Endothelial cell of umbilical vein (primary cell): ENCODE data around the gene LDLRAD3. TPM values are rescaled to one million over a fixed set of nuclear protein-coding genes. Genes with fewer than 3 reads are reported as not detected.

ENCODE experiments used
- BruUV-seq: library from RNA; stranded (reverse); fragments of 400-500 nt; replicated peaks from 2 replicates; lab custom pipeline; 2021; lab: Mats Ljungman, UMichigan
- CTCF ChIA-PET: fragments of 300-600, 350-600 bp; sonication (Branson Sonifier 250); formaldehyde crosslinking; loops from one replicate; lab custom pipeline; 2021; ENCODE audit warnings: antibody characterized with exemption, inconsistent platforms; lab: Charles Lee
- POLR2A ChIA-PET: fragments of 300-600, 350-600 bp; sonication (Branson Sonifier 250); formaldehyde crosslinking; loops from one replicate; lab custom pipeline; 2021; ENCODE audit warnings: antibody characterized with exemption, inconsistent platforms; lab: Charles Lee
- DNase-seq: peaks from one replicate; pipeline ENCODE4 v3.0.0-alpha.2; 2011; ENCODE audit warnings: low read depth, low spot score
- FAIRE-seq: peaks from 2 replicates; lab custom pipeline; 2011; peaks lifted over from hg19 to GRCh38; lab: Jason Lieb, UNC
- H2AFZ ChIP-seq: 2 replicates; pipeline ENCODE4 v1.6.0; 2012; ENCODE audit warnings: low read depth, low read length, control low read depth, inconsistent platforms
- H3K27ac ChIP-seq: 2 replicates; pipeline ENCODE4 v1.5.1; 2011; ENCODE audit warnings: low read depth, mild to moderate bottlenecking, control low read depth, low read length, moderate library complexity; ENCODE audit not compliant: insufficient read depth
- H3K27me3 ChIP-seq, 2 experiments: 2 replicates each; pipeline versions ENCODE4 v1.6.0 to v1.6.1; 2011; ENCODE audit warnings: low read length in 2 of 2, mixed read lengths in 1 of 2; ENCODE audit not compliant: control insufficient read depth in 2 of 2, insufficient read depth in 2 of 2
- H3K36me3 ChIP-seq, 2 experiments: 2 replicates in 1 of 2; 3 replicates in 1 of 2; pipeline ENCODE4 v1.5.1; 2011; ENCODE audit warnings: low read length in 2 of 2, mild to moderate bottlenecking in 1 of 2, moderate library complexity in 1 of 2; ENCODE audit not compliant: control insufficient read depth in 2 of 2, insufficient read depth in 2 of 2; ENCODE audit errors: extremely low read depth in 1 of 2
- H3K4me1 ChIP-seq: 3 replicates; pipeline ENCODE4 v1.5.1; 2011; ENCODE audit warnings: mild to moderate bottlenecking, low read length; ENCODE audit not compliant: control insufficient read depth, insufficient read depth; ENCODE audit errors: extremely low read depth
- H3K4me2 ChIP-seq: 2 replicates; pipeline ENCODE4 v1.6.1; 2011; ENCODE audit warnings: low read length, control low read depth, mixed read lengths; ENCODE audit not compliant: insufficient read depth
- H3K4me3 ChIP-seq, 3 experiments: fragments of 200-600 bp in 1 of 3; sonication (generic), shearing (Covaris generic) in 1 of 3; replicated peaks in 1 of 3; 2 replicates each; pipeline ENCODE4 v1.5.1; 2011 to 2016; ENCODE audit warnings: control low read depth in 3 of 3, low read length in 3 of 3, mild to moderate bottlenecking in 2 of 3, inconsistent platforms in 1 of 3, low read depth in 1 of 3, moderate library complexity in 1 of 3; ENCODE audit not compliant: insufficient read depth in 1 of 3
- H3K79me2 ChIP-seq: 2 replicates; pipeline ENCODE4 v1.6.0; 2012; ENCODE audit warnings: low read length, inconsistent platforms; ENCODE audit not compliant: control insufficient read depth, insufficient read depth
- H3K9ac ChIP-seq: replicated peaks from 2 replicates; pipeline ENCODE3; 2011; ENCODE audit warnings: low read length, control low read depth; ENCODE audit not compliant: insufficient read depth; ENCODE audit errors: extremely low read depth
- H3K9me1 ChIP-seq: replicated peaks from 3 replicates; pipeline ENCODE4 v1.6.0; 2011; ENCODE audit warnings: mild to moderate bottlenecking, low read length; ENCODE audit not compliant: control insufficient read depth, insufficient read depth; ENCODE audit errors: extremely low read depth
- H3K9me3 ChIP-seq: replicated peaks from 2 replicates; pipeline ENCODE4 v1.5.1; 2012; ENCODE audit warnings: low read length, inconsistent platforms; ENCODE audit not compliant: control insufficient read depth, insufficient read depth
- H4K20me1 ChIP-seq: replicated peaks from 2 replicates; pipeline ENCODE3; 2011; ENCODE audit warnings: mild to moderate bottlenecking, low read length; ENCODE audit not compliant: control insufficient read depth, insufficient read depth; ENCODE audit errors: extremely low read depth
- CTCF ChIP-seq, 2 donors: IDR thresholded peaks; 1 replicate in 1 of 2; 2 replicates in 1 of 2; pipeline ENCODE4 v1.5.1; 2011; ENCODE audit warnings: low read length in 2 of 2, mild to moderate bottlenecking in 2 of 2, moderate library complexity in 2 of 2, control low read depth in 1 of 2, inconsistent platforms in 1 of 2, low read depth in 1 of 2; ENCODE audit not compliant: insufficient read depth in 1 of 2; ENCODE audit errors: extremely low read depth in 1 of 2
- EZH2 ChIP-seq: IDR thresholded peaks from 2 replicates; pipeline ENCODE4 v1.6.1; 2012; ENCODE audit warnings: borderline replicate concordance, low read depth, mild to moderate bottlenecking, moderate library complexity, low read length, inconsistent platforms; ENCODE audit not compliant: severe bottlenecking
- FOS ChIP-seq: IDR thresholded peaks from 2 replicates; pipeline ENCODE4 v1.6.1; 2011; ENCODE audit warnings: mild to moderate bottlenecking, low read length, moderate library complexity, borderline replicate concordance; ENCODE audit not compliant: insufficient read depth
- GATA2 ChIP-seq: IDR thresholded peaks from 2 replicates; pipeline ENCODE4 v1.7.0; 2011; ENCODE audit warnings: low read depth, mild to moderate bottlenecking, moderate library complexity, mixed read lengths, low read length; ENCODE audit not compliant: insufficient read length, insufficient read depth
- JUN ChIP-seq: IDR thresholded peaks from 2 replicates; pipeline ENCODE4 v1.6.1; 2011; ENCODE audit warnings: borderline replicate concordance, low read depth; ENCODE audit not compliant: insufficient read length, insufficient read depth
- MAX ChIP-seq: IDR thresholded peaks from 2 replicates; pipeline ENCODE4 v1.6.1; 2011; ENCODE audit not compliant: insufficient read depth, insufficient read length
- MYC ChIP-seq: IDR thresholded peaks from one replicate; pipeline ENCODE4 v1.6.1; 2011; ENCODE audit warnings: mild to moderate bottlenecking, low read depth, low read length
- POLR2A ChIP-seq: IDR thresholded peaks from 2 replicates; pipeline ENCODE4 v1.6.1; 2012; ENCODE audit warnings: low read depth, mild to moderate bottlenecking, control low read depth, low read length
- POLR2AphosphoS5 ChIP-seq: IDR thresholded peaks from 2 replicates; pipeline ENCODE4 v1.6.1; 2012; ENCODE audit warnings: low read depth, mild to moderate bottlenecking, control low read depth, low read length, moderate library complexity; ENCODE audit not compliant: insufficient read depth
- dilution Hi-C: fragments of 300-500 bp; cut with MboI; formaldehyde crosslinking; loops from one replicate; pipeline ENCODE4 v1.15.0; 2019; ENCODE audit warnings: low sequenced_read_pairs; ENCODE audit not compliant: extremely low pct_ligation_motif_present
- intact Hi-C: fragments of 100-400 bp; cut with micrococcal nuclease; formaldehyde crosslinking; loops from one replicate; pipeline ENCODE4 v1.10.0; 2022
- polyA plus RNA-seq, 4 experiments: library from polyadenylated mRNA; depleted of rRNA in 3 of 4; stranded (reverse) in 3 of 4; unstranded in 1 of 4; fragments of >200 nt; gene quantifications; 2 replicates each; pipeline versions ENCODE4 v1.2.1 to v1.2.3, GENCODE V29; 2011 to 2012; ENCODE audit warnings: missing spikeins in 1 of 4
- total RNA-seq: library from RNA; stranded (reverse); gene quantifications from 2 replicates; pipeline ENCODE4 v1.2.3, GENCODE V29; 2021

Gene LDLRAD3
- total and polyA plus RNA-seq, 2 donors (not counting 3 experiments of a cell fraction or from before 2014, with no cell fraction given) = 17.9 to 25.1 TPM

- dilution Hi-C loops = no loop called here
- POLR2A ChIA-PET = no interaction called here
- Histone ChIP-seq H3K36me3 (no peaks in the 10 kb centered on the region), H3K27me3 (no peaks in the 10 kb centered on the region), H3K27ac (no peak overlapping the region), H3K9ac (no peak overlapping the region), H3K4me2 (no peak overlapping the region), H3K4me1 (no peaks in the 10 kb centered on the region), H3K4me3 (no peak overlapping the region), H3K9me1 (no peaks in the 10 kb centered on the region), H3K9me3 (no peaks in the 10 kb centered on the region), H2AFZ (no peak overlapping the region), H3K79me2 (no peaks in the 10 kb centered on the region), H4K20me1 (no peaks in the 10 kb centered on the region)
- intact Hi-C loops = no loop called here
- CTCF ChIA-PET = interaction anchor here (0.8 to 1.2 kb wide), 4 partner anchors 9 to 419 kb away, joined by 3 to 4 read pairs (median 3); no protein-coding TSS in a partner anchor
- no peak for FAIRE-seq
- no peak for DNase-seq
- no peak for TF ChIP-seq MAX
- TF ChIP-seq POLR2A = no peak
- TF ChIP-seq FOS = no peak
- no peak for TF ChIP-seq JUN
- TF ChIP-seq MYC = no peak
- no peak for TF ChIP-seq POLR2AphosphoS5
- TF ChIP-seq GATA2 = no peak
- TF ChIP-seq EZH2 = no peak
- no peak for TF ChIP-seq CTCF (IDR thresholded peaks at IDR 0.05; ENCODE audit: extremely low read depth in 1 of 2, insufficient read depth in 1 of 2, low read depth in 1 of 2, low read length in 2 of 2)
- BruUV-seq = no TSS peak
Observed at GRCh38 chr11:36241497-36241896, 297.6 kb downstream of the LDLRAD3 start.
